ENCODE measurements around the gene MOB1B. TPM values are rescaled to one million over a fixed set of nuclear protein-coding genes. Genes with fewer than 3 reads are reported as not detected.

The MOB1B gene
- total RNA-seq, 1 experiment from 2014 or later, result 14.5 TPM

DNA sequence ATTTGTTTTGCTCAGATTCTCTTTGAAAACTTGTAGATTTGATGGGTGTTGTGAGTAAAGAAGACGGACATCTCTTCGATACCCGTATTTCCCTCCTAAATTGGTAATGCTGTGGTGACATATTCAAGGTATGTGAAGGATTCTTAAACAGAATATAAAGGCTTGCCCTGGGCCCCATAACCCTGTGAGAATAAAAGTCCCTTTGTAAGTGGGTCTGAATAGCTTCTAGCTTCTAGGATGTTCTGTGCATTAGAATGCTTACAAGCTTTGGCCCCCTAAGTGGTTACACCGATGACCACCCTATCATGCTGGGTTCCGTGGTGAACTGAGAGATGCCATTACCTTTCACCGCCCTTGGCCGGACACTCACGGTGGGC lies 574 bp upstream of the MOB1B start:
- TF ChIP-seq EZH2 (IDR thresholded peaks at IDR 0.05; ENCODE audit: low read depth), result no peak
- TF ChIP-seq, protein P1, sequence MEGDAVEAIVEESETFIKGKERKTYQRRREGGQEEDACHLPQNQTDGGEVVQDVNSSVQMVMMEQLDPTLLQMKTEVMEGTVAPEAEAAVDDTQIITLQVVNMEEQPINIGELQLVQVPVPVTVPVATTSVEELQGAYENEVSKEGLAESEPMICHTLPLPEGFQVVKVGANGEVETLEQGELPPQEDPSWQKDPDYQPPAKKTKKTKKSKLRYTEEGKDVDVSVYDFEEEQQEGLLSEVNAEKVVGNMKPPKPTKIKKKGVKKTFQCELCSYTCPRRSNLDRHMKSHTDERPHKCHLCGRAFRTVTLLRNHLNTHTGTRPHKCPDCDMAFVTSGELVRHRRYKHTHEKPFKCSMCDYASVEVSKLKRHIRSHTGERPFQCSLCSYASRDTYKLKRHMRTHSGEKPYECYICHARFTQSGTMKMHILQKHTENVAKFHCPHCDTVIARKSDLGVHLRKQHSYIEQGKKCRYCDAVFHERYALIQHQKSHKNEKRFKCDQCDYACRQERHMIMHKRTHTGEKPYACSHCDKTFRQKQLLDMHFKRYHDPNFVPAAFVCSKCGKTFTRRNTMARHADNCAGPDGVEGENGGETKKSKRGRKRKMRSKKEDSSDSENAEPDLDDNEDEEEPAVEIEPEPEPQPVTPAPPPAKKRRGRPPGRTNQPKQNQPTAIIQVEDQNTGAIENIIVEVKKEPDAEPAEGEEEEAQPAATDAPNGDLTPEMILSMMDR (conservative IDR thresholded peaks at IDR 0.05), result no peak
- Histone ChIP-seq H3K9me3 (ENCODE audit: insufficient read depth, low read depth) (no peaks in the 10 kb centered on the region), H3K4me2 (peak overlapping the region; percentile 72), H3K4me1 (replicated peaks; ENCODE audit: insufficient read depth) (0 out of 2 replicates have a peak, but pooled peaks cover 5% of the 10 kb centered on the region), H3K36me3 (ENCODE audit: low read depth) (no peaks in the 10 kb centered on the region), H3F3A (ENCODE audit: insufficient read depth, low read depth) (no peaks in the 10 kb centered on the region), H2AFZ (peak overlapping the region; percentile 92), H3K79me2 (ENCODE audit: low read depth) (peaks cover 15% of the 10 kb centered on the region), H4K20me1 (ENCODE audit: insufficient read depth) (no peaks in the 10 kb centered on the region), H3K27ac (no peak overlapping the region), H3K27me3 (ENCODE audit: insufficient read depth, low read depth) (no peaks in the 10 kb centered on the region), H3K9me2 (ENCODE audit: insufficient read depth) (no peaks in the 10 kb centered on the region), H3K4me3 (peak overlapping the region; percentile 81)
- TSS peak; percentile 87 for BruUV-seq (replicated peaks)
- CTCF ChIA-PET, result interaction anchor here (0.6 to 0.7 kb wide), 3 partner anchors 76 to 286 kb away, joined by 3 to 9 read pairs (median 8); no protein-coding TSS in a partner anchor
- no peak for DNase-seq
- intact Hi-C loops (cut with micrococcal nuclease; ENCODE audit: unreplicated experiment), result loop anchor here (5.0 kb wide), 1 partner anchor 194 kb away; no protein-coding TSS in a partner anchor
- POLR2A ChIA-PET (ENCODE audit: unreplicated experiment), result interaction anchor here (0.6 to 0.8 kb wide), 2 partner anchors 47 to 160 kb away, joined by 13 to 21 read pairs; no protein-coding TSS in a partner anchor

DNA sequence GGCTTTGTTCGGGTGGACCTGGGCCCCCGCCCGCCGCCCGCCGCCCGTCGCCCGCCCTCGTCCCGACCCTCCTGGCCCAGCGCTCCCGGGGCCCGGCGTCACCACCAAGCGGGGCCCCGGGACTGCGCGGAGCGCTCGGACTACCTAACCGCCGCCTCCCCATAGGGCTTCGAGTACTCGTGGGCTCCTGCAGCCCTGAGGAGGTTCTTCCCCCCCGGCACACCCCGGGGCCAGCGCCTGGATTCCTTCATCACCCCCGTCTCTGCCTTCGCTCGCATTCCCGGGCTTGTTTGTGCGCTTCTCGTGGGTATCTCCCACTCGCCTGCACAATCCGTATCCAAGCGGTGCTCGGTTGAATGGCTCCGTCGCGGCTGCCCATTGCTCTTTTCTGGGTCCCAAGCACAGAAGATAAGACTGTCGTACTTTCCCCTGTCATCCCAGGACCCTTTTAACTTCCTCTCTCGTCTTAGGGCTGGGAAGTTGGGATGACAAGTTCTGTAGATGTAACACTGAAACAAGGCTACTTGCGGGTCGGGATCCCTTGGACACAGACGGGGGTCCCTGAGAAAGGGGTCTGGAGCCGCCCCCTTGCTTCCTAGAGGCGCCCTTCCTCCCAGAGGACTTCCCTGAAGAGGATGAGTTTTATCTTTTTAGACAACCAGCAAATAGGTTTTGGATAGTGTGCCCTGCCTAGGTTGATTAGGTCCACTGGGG lies 565 bp downstream of the MOB1B start:
- Histone ChIP-seq H2AFZ (peak overlapping the region; percentile 92), H3K4me1 (replicated peaks; ENCODE audit: insufficient read depth) (0 out of 2 replicates have a peak, but pooled peaks cover 5% of the 10 kb centered on the region), H3K9me2 (ENCODE audit: insufficient read depth) (no peaks in the 10 kb centered on the region), H3K36me3 (ENCODE audit: low read depth) (no peaks in the 10 kb centered on the region), H3K27ac (no peak overlapping the region), H3K4me3 (peak overlapping the region; percentile 81), H3K27me3 (ENCODE audit: insufficient read depth, low read depth) (no peaks in the 10 kb centered on the region), H3K9me3 (ENCODE audit: insufficient read depth, low read depth) (no peaks in the 10 kb centered on the region), H3K4me2 (peak overlapping the region; percentile 94), H3F3A (ENCODE audit: insufficient read depth, low read depth) (no peaks in the 10 kb centered on the region), H3K79me2 (ENCODE audit: low read depth) (peaks cover 15% of the 10 kb centered on the region), H4K20me1 (ENCODE audit: insufficient read depth) (no peaks in the 10 kb centered on the region)
- no peak for DNase-seq
- CTCF ChIA-PET, result no interaction called here
- TF ChIP-seq EZH2 (IDR thresholded peaks at IDR 0.05; ENCODE audit: low read depth), result no peak
- TF ChIP-seq, protein P1 (conservative IDR thresholded peaks at IDR 0.05), result 0 out of 2 replicates have a peak, but pooled peaks have one; percentile 22
- TSS peak; percentile 47 for BruUV-seq (replicated peaks)
- POLR2A ChIA-PET (ENCODE audit: unreplicated experiment), result no interaction called here
- intact Hi-C loops (cut with micrococcal nuclease; ENCODE audit: unreplicated experiment), result loop anchor here (2.0 to 5.0 kb wide), 2 partner anchors 64 to 195 kb away; partner anchors contain the start of gene GRSF1

DNA sequence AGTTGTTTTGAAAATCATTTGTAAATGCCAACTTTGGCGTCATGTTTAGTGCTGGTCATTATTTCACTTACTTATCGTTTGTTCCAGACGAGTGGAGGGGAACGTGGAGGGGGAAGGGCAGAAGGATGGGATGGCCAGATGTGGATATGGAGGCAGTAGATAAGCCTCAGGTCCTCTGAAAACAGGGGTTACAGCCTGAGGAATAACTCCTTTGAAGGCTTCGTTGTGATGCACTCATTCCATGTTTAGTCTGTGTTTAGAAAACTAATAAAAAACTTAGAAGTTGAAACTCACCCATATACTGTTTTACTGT lies 1.1 kb downstream of the MOB1B start:
- Histone ChIP-seq H2AFZ (peak overlapping the region; percentile 92; the same call in 1 of the 2 replicates), H3K27ac (no peak overlapping the region), H3K36me3 (ENCODE audit: low read depth) (no peaks in the 10 kb centered on the region), H4K20me1 (ENCODE audit: insufficient read depth) (no peaks in the 10 kb centered on the region), H3F3A (ENCODE audit: insufficient read depth, low read depth) (no peaks in the 10 kb centered on the region), H3K79me2 (ENCODE audit: low read depth) (peaks cover 15% of the 10 kb centered on the region), H3K4me2 (peak overlapping the region; percentile 94), H3K4me3 (peak overlapping the region; percentile 81), H3K9me2 (ENCODE audit: insufficient read depth) (no peaks in the 10 kb centered on the region), H3K4me1 (replicated peaks; ENCODE audit: insufficient read depth) (0 out of 2 replicates have a peak, but pooled peaks cover 5% of the 10 kb centered on the region), H3K27me3 (ENCODE audit: insufficient read depth, low read depth) (no peaks in the 10 kb centered on the region), H3K9me3 (ENCODE audit: insufficient read depth, low read depth) (no peaks in the 10 kb centered on the region)
- POLR2A ChIA-PET (ENCODE audit: unreplicated experiment), result no interaction called here
- no peak for TF ChIP-seq EZH2 (IDR thresholded peaks at IDR 0.05; ENCODE audit: low read depth)
- TF ChIP-seq, protein P1 (conservative IDR thresholded peaks at IDR 0.05), result no peak
- DNase-seq, result no peak
- CTCF ChIA-PET, result no interaction called here
- no TSS peak for BruUV-seq (replicated peaks)
- intact Hi-C loops (cut with micrococcal nuclease; ENCODE audit: unreplicated experiment), result loop anchor here (2.0 to 5.0 kb wide), 2 partner anchors 64 to 196 kb away; partner anchors contain the start of gene GRSF1
